D721Med (cell line): ENCODE results near the gene STARD10.

ENCODE experiments used
- DNase-seq: peaks from one replicate; pipeline ENCODE4 v3.0.0; 2011; ENCODE audit warnings: low spot score; ENCODE audit not compliant: insufficient read length
- FAIRE-seq: peaks from 2 replicates; lab custom pipeline; 2011; peaks lifted over from hg19 to GRCh38; lab: Jason Lieb, UNC
- CTCF ChIP-seq: IDR thresholded peaks from 2 replicates; pipeline ENCODE4 v1.5.1; 2012; ENCODE audit warnings: mild to moderate bottlenecking, control low read depth; ENCODE audit not compliant: insufficient read depth; ENCODE audit errors: missing control alignments

Gene STARD10

GRCh38 chr11:72781313-72782080 lies 12.3 kb downstream of the STARD10 start:
- FAIRE-seq = no peak
- no peak for TF ChIP-seq CTCF
- DNase-seq = peak; percentile 96

- FAIRE-seq = no peak
- TF ChIP-seq CTCF = no peak
- no peak for DNase-seq
These were observed 12.9 kb downstream of the STARD10 start for GRCh38 chr11:72781063-72781312.

GRCh38 chr11:72780296-72781062 lies 13.4 kb downstream of the STARD10 start:
- FAIRE-seq (no peak), DNase-seq (no peak)
- TF ChIP-seq CTCF = no peak

- DNase-seq (no peak), FAIRE-seq (no peak)
- TF ChIP-seq CTCF = no peak
These were observed 14.2 kb downstream of the STARD10 start for GRCh38 chr11:72779495-72780128.

GRCh38 chr11:72778535-72779494 lies 15.0 kb downstream of the STARD10 start:
- DNase-seq (no peak), FAIRE-seq (no peak)
- TF ChIP-seq CTCF = no peak

- DNase-seq (no peak), FAIRE-seq (no peak)
- no peak for TF ChIP-seq CTCF
These were observed 16.0 kb downstream of the STARD10 start for GRCh38 chr11:72777755-72778278.
